SKM-1 (cell line): ENCODE measurements around the gene MYEOV.

Experiments
- DNase-seq: peaks from one replicate; lab custom pipeline; 2025; ENCODE audit not compliant: unreplicated experiment; lab: John Stamatoyannopoulos, UW

MYEOV gene

DNA sequence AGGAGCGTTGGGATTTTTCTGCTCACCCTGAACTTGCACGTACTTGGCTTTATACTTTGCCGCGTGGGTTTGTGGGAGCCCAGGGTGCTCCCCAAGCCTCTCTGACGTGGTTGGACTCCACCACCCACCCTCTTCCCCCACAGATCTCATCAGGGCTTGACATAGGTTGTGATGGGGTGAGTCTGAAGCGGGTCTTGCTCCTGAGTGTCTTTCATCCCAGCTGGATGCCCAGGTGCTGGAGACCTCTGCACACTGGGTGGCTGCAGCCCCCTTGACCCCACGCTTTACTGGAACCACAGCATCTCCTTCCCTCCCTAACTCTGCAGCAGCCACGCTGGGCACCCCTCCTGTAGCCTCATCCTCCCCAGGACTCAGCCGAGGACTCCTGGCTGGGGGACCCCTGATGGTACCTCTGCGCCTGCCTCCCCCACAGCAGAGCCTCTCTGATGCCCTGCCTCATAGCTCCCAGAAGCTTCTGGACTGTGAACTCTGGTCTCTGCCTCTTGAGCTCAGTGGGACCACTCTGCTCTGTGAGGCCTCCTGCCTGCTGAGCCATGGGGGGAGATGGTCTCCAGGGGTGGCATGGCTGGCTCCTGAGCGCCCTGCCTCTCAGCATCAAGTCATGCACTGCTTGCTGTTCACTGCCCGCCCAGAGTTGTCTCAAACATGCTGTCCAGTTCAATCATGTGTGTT, 45.2 kb downstream of the MYEOV start:
- no peak for DNase-seq

- DNase-seq, result no peak
These were observed 46.1 kb downstream of the MYEOV start for GRCh38 chr11:69339983-69340565.

- no peak for DNase-seq
These were observed 48.8 kb downstream of the MYEOV start for GRCh38 chr11:69342588-69343330.

GRCh38 chr11:69343401-69344321, 49.7 kb downstream of the MYEOV start:
- DNase-seq, result no peak

- no peak for DNase-seq
These were observed 50.7 kb downstream of the MYEOV start for GRCh38 chr11:69344570-69345145.
